SU-DHL-6 (cell line): ENCODE measurements around the gene EPAS1.

Experiments
- H2AFZ ChIP-seq: fragments of 200-600 bp; sonication (generic); 2 replicates; pipeline ENCODE4 v1.6.1; 2014; ENCODE audit warnings: low read depth, mild to moderate bottlenecking, moderate library complexity, mixed read lengths, antibody characterized with exemption, low read length; ENCODE audit not compliant: severe bottlenecking
- H3F3A ChIP-seq: fragments of 200-600 bp; shearing (Covaris generic); 2 replicates; pipeline ENCODE4 v1.6.0; 2016; ENCODE audit warnings: antibody characterized with exemption, mild to moderate bottlenecking; ENCODE audit not compliant: insufficient read depth
- H3K27ac ChIP-seq: fragments of 200-600 bp; sonication (generic); 2 replicates; pipeline ENCODE4 v1.5.1; 2016; ENCODE audit warnings: low read depth, mild to moderate bottlenecking, low read length, moderate library complexity, mixed read lengths
- H3K27me3 ChIP-seq: fragments of 200-600 bp; sonication (generic), shearing (Covaris generic); 2 replicates; pipeline ENCODE4 v1.6.0; 2014; ENCODE audit warnings: mild to moderate bottlenecking, low read length
- H3K36me3 ChIP-seq: fragments of 200-600 bp; sonication (generic); 2 replicates; pipeline ENCODE4 v1.6.1; 2014; ENCODE audit warnings: mild to moderate bottlenecking, low read length, mixed read lengths
- H3K4me2 ChIP-seq: fragments of 300-600, 200-600 bp; shearing (Covaris generic), sonication (generic); 2 replicates; pipeline ENCODE4 v1.6.0; 2014; ENCODE audit warnings: low read length, low read depth, mild to moderate bottlenecking; ENCODE audit not compliant: poor library complexity, severe bottlenecking
- H3K4me3 ChIP-seq: fragments of 200-600 bp; sonication (generic); 2 replicates; pipeline ENCODE4 v1.5.1; 2014; ENCODE audit warnings: antibody characterized with exemption, low read length, mild to moderate bottlenecking, mixed read lengths; ENCODE audit not compliant: insufficient read depth, poor library complexity, severe bottlenecking
- H3K79me2 ChIP-seq: fragments of 200-600 bp; sonication (generic); 2 replicates; pipeline ENCODE4 v1.6.1; 2014; ENCODE audit warnings: mild to moderate bottlenecking, low read length, moderate library complexity; ENCODE audit not compliant: insufficient read depth
- H3K9ac ChIP-seq: fragments of 200-600 bp; sonication (generic); 2 replicates; pipeline ENCODE4 v1.7.0; 2014; ENCODE audit warnings: mild to moderate bottlenecking, low read length
- H3K9me2 ChIP-seq: fragments of 200-600 bp; sonication (generic); replicated peaks from 2 replicates; pipeline ENCODE4 v1.6.1; 2014; ENCODE audit warnings: low read length; ENCODE audit not compliant: insufficient read depth
- H3K9me3 ChIP-seq: fragments of 200-600 bp; sonication (generic); 2 replicates; pipeline ENCODE4 v1.6.1; 2014; ENCODE audit warnings: low read length, mixed read lengths; ENCODE audit not compliant: insufficient read depth
- H4K20me1 ChIP-seq: fragments of 200-600 bp; sonication (generic); 2 replicates; pipeline ENCODE4 v1.6.1; 2014; ENCODE audit warnings: low read depth, mild to moderate bottlenecking, antibody characterized with exemption, low read length, moderate library complexity, mixed read lengths
- EZH2phosphoT487 ChIP-seq: fragments of 200-600 bp; sonication (generic), shearing (Covaris generic); conservative IDR thresholded peaks from 2 replicates; pipeline ENCODE4 v1.6.1; 2018; ENCODE audit warnings: mild to moderate bottlenecking, antibody characterized with exemption, low read length, moderate library complexity, mixed read lengths
- TF ChIP-seq, protein P1 (sequence below): fragments of 200-600 bp; sonication (generic); IDR thresholded peaks from one replicate; pipeline ENCODE4 v1.5.1; 2017; ENCODE audit warnings: antibody characterized with exemption, mild to moderate bottlenecking, low read length, moderate library complexity; ENCODE audit not compliant: insufficient read depth, poor library complexity, severe bottlenecking

Gene EPAS1

DNA sequence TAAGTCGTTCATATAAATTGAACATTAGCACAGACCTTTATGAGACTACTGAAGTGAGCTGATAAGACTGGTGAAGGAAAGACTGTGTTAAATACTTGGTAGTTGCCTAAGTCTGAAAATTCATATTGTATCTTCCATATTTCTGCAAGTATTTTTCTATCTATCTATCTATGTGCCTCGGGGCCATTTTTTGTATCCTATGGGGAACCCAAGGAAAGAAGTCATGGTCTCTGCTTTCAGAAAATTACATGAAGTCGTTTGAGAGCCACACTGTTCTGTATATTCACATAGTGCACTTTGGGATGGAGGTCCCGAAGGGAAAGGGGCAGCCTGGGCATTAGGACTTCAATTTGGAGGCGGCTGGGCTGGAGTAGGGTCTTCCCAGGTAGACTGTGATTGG lies 89.6 kb downstream of the EPAS1 start:
- Histone ChIP-seq H3K4me2 (no peak overlapping the region), H3K9ac (no peak overlapping the region), H3K27me3 (no peaks in the 10 kb centered on the region), H3K79me2 (no peaks in the 10 kb centered on the region), H3K36me3 (no peaks in the 10 kb centered on the region), H3K9me2 (no peaks in the 10 kb centered on the region), H3F3A (no peaks in the 10 kb centered on the region), H3K27ac (no peak overlapping the region), H4K20me1 (no peaks in the 10 kb centered on the region), H3K4me3 (no peak overlapping the region), H2AFZ (no peak overlapping the region), H3K9me3 (no peaks in the 10 kb centered on the region)
- TF ChIP-seq EZH2phosphoT487: no peak
- TF ChIP-seq, protein P1, sequence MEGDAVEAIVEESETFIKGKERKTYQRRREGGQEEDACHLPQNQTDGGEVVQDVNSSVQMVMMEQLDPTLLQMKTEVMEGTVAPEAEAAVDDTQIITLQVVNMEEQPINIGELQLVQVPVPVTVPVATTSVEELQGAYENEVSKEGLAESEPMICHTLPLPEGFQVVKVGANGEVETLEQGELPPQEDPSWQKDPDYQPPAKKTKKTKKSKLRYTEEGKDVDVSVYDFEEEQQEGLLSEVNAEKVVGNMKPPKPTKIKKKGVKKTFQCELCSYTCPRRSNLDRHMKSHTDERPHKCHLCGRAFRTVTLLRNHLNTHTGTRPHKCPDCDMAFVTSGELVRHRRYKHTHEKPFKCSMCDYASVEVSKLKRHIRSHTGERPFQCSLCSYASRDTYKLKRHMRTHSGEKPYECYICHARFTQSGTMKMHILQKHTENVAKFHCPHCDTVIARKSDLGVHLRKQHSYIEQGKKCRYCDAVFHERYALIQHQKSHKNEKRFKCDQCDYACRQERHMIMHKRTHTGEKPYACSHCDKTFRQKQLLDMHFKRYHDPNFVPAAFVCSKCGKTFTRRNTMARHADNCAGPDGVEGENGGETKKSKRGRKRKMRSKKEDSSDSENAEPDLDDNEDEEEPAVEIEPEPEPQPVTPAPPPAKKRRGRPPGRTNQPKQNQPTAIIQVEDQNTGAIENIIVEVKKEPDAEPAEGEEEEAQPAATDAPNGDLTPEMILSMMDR: no peak

DNA sequence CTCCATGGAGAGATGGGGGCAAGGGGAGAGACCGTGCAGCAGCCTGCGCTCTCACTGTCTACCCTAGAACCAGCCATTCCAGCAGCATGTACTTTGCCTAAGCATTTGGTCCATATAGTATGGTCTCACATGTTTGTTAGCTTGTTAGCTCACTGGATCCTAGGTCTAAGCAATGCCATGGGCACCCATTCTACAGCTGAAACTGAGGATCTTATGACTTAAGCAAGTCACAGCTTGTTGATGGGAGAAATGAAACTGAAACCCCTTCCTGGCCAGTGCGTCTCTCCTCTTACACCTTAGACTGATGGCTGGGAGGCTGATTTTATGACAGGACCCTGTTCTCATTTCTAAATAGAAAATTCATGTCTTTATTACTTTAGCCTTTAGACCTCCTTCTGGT lies 90.1 kb downstream of the EPAS1 start:
- Histone ChIP-seq H3K36me3 (no peaks in the 10 kb centered on the region), H3K9ac (no peak overlapping the region), H4K20me1 (no peaks in the 10 kb centered on the region), H3K4me3 (no peak overlapping the region), H3K79me2 (no peaks in the 10 kb centered on the region), H3K27me3 (no peaks in the 10 kb centered on the region), H3K27ac (no peak overlapping the region), H3K4me2 (no peak overlapping the region), H3K9me2 (no peaks in the 10 kb centered on the region), H3F3A (no peaks in the 10 kb centered on the region), H3K9me3 (no peaks in the 10 kb centered on the region), H2AFZ (no peak overlapping the region)
- no peak for TF ChIP-seq EZH2phosphoT487
- TF ChIP-seq, protein P1: no peak

DNA sequence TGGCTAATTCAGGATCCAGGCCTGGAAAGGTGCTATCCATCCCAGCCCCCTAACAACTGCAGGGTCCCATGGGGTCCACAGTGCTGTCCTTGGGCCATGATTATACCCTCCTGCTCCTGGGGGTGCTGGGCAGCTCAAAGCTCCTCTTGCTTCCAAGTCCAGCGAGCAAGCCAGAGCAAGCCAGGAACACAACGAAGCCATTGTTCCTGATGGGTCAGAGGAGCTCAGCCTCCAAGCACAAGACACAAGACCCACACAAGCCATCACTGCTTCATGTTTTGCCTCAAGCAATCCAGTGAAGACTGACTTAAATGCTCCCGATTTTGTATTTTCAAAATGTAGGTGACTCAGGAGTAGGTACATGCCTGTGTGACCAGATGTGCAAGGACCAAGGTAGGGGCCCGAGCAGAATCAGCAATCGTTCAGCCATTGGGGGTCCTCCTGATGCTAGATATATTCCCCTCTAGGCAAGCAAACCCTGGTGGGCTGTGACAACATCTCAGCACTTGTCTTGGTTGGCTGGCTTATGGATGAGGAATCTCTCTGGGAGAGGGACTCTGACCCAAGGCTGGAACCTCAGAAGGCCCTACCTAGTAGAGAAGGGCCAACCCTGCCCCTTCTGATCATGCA lies 90.8 kb downstream of the EPAS1 start:
- H3K4me2 ChIP-seq: no peak overlapping the region
- no peak overlapping the region for H2AFZ ChIP-seq
- no peak for TF ChIP-seq EZH2phosphoT487
- TF ChIP-seq, protein P1: no peak
- no peak overlapping the region for H3K4me3 ChIP-seq
- H4K20me1 ChIP-seq: no peaks in the 10 kb centered on the region
- H3K27me3 ChIP-seq: no peaks in the 10 kb centered on the region
- H3K36me3 ChIP-seq: no peaks in the 10 kb centered on the region
- no peaks in the 10 kb centered on the region for H3K9me3 ChIP-seq
- no peaks in the 10 kb centered on the region for H3F3A ChIP-seq
- no peaks in the 10 kb centered on the region for H3K79me2 ChIP-seq
- H3K27ac ChIP-seq: no peak overlapping the region
- no peak overlapping the region for H3K9ac ChIP-seq
- no peaks in the 10 kb centered on the region for H3K9me2 ChIP-seq
